HG02840 (cell line): Measurements from ENCODE around the gene PIKFYVE.
"Not testable (repeated sequence)": the region's sequence is repeated elsewhere in the genome, so short reads cannot be mapped to it uniquely, and the experiment has no call there.

Experiments
- ATAC-seq: cut with Tn5 transposase; IDR thresholded peaks from one replicate; pipeline ENCODE4 v1.9.1; 2021; ENCODE audit warnings: mild to moderate bottlenecking, moderate library complexity, moderate number of reproducible peaks; ENCODE audit not compliant: unreplicated experiment, low FRiP score

Gene PIKFYVE

DNA sequence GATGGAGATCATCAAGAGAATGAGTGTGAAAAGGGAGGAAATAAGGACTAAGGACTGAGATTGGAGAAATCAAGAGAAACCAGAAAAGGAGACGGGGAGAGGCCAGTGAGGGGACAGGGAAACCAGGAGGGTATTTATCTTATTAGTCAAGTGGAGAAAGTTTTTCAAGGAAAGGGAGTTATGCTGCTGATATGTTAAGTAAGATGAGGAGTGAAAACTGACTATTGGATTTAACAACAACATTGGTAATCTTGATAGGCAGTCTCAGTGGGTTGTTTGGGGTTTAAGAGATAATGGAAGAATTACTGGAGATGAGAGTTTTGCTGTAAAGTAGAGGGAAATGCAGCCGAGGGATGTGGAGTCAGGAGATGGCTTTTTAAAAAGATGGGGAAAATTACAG is 30.6 kb downstream of the PIKFYVE start:
- no peak for ATAC-seq

DNA sequence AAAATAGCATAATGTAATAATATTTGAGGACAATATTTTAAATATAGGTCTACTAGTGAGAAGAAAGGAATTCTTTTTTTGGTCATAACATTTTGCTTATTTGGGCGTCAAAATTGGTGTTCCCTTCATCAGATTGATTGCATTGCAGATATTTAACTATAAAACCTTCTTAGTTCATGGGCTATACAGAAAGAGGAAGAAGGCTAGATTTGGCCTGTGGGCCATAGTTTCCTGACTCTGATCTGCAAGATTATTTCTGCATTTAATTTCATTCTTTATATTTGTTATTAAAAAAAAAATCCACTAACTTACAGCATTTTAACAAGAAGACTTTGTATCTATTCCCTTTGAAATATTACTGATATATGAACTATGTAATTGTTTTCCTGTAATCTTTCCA is 31.9 kb downstream of the PIKFYVE start:
- no peak for ATAC-seq

DNA sequence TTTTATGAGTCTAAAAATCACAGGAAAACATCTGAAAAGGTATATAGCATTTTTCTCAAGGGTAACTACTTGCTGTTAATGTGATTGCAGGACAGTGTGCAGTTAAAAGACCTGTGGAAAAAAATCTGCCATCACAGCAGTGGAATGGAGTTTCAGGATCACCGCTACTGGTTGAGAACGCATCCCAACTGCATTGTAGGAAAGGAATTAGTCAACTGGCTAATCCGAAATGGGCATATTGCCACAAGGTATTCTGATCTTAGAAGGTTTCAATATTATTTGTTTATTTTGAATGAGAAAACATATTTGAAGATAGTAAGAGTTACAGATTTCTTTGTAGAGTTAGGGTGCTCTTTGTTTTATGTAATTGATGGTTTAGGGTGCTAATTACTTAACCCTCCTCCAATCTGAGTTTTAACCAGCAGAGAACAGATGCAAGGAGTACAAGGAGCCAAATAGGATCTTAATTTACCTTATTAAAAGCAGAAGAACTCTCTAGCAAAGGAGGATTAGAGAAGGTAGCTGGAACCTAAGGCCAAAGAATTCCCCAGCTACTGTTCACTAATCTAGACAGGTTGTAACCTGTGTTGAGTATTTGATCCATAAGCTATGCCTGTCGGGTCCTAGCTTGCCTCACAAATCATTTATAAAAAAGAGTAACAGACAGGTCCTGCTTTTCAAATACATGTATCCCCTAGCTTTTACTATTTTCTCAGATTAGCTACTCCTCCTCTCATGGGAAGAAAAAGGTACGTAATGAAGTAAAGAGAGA is 35.0 kb downstream of the PIKFYVE start:
- ATAC-seq, result no peak

DNA sequence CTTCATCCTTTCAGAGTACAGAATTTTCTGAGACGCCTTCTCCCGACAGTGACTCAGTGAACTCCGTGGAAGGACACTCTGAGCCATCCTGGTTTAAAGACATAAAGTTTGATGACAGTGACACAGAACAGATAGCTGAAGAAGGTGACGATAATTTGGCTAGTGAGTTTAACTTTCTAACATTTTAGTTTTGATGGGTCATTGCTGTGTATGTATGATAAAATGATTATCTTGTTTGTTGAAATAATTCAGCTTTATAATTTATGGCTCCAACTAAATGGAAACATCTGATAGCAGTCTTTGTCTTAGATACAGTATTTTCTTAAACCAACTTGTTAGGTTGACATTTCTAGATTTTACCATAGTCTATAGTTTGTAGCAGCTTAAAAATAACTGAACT is 38.1 kb downstream of the PIKFYVE start:
- no peak for ATAC-seq

DNA sequence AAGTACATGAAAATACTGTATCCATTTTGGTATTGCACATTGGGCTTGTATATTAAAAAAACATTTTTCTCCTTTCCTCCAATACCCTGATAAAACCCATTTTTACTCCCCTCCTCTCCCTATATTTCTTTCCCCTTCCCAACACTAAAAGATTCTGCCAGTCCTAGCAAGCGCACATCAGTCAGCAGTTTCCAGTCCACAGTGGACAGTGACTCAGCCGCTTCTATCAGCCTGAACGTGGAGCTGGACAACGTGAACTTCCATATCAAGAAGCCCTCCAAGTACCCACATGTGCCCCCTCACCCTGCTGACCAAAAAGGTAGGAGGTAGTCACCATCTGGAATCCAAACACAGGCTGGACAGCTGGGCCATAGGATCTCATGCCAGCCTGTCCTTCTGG is 38.6 kb downstream of the PIKFYVE start:
- ATAC-seq, result no peak

DNA sequence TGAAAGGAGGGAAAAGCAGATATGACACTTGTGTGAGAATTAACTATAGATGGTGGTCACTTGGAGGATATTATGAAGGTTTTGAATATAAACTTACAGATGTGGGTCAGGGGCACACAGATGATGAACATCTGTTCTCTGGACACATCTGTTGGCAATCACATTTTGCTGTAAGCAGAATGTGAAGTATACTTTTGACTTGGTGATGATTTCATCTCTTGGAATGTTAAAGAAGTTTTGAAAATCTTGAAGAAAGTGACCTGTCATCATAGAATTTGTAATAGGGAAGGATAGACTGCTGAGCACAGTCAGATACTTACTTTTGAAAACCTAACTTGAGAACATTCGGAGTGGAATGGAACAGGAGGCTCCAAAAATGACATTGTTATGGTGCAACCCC is 40.2 kb downstream of the PIKFYVE start:
- ATAC-seq, result no peak

DNA sequence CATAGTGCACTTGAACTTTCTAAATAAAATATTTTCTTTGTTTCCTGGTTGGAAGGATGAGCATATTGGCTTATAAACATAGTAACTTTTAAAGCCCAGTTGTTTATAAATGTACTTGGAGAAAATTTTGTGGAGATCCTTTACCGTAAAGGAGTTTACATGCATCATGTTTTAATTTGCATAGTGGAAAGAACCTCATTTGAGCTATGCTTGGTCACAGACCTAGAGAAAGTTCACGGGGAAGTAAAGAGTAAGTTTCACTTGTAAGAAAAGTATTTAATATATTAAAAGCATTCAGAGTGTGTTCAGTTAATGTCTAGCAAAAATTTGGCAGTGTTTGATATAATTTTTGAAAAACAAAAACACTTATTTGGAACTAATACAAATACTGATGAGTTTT is 45.3 kb downstream of the PIKFYVE start:
- peak; percentile 55 for ATAC-seq

DNA sequence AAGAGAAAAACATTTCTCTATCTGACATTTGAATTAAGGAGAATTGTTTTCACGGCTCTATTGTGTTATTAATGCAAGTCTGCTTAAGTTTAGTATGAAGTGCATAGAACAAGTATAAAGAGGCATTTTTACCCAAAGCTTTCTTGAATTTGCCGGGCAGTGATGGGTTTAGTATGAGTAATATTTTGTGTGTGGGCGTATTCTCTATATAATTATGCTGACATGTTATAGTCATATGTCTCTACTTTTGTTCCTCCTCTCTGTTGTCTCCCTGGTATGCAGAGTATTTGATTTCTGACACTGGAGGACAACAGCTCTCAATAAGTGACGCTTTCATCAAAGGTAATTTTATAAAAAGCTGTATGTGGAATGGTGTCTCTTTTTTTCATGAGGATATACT is 45.9 kb downstream of the PIKFYVE start:
- peak; percentile 57 for ATAC-seq

DNA sequence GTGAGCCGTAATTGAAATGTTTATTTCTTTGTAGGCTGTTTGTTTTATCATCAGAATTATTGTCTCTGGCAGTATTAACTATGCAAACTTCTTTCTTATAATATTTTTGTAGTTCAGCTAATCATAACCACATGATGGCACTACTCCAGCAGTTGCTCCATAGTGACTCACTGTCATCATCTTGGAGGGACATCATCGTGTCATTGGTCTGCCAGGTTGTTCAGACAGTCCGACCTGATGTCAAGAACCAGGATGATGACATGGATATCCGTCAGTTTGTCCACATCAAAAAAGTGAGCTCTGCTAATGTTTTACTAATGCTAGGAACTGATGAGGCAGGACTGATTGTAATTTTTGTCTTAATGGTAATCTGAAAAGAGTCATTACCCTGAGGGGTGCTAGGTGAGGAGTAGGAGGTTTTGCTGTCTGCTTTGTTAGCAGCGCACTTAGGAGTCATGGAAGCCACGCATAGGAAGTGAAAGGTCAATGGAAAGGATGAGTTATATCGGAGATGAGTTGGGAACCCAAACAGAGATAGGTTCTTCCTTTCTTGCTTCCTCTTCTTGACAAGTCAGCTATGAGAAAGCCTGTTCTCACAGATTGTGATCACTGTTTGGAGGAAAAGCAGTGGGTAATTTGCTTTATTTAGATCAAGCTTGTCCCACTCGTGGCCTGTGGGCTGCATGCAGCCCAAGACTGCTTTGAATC is 49.2 kb downstream of the PIKFYVE start:
- peak; percentile 55 for ATAC-seq

DNA sequence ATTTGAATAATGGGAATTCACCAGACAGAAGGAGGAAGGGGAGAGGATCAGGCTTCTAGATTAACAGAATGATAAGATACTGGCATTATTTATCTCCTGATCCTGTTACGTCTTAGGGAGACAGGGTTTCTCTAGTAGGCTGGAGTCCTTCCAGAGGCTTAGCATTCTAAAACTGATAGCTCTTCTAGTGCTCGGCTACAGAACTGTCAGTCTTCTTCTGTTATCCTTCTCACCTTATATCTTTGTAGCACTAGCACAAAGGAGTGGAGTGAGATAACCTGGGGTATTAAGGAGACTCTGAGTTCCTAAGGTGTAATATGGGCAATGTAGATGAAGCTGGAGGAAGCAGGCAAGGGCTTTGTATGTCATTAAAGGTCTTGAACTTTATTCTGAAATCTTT is 52.1 kb downstream of the PIKFYVE start:
- no peak for ATAC-seq

DNA sequence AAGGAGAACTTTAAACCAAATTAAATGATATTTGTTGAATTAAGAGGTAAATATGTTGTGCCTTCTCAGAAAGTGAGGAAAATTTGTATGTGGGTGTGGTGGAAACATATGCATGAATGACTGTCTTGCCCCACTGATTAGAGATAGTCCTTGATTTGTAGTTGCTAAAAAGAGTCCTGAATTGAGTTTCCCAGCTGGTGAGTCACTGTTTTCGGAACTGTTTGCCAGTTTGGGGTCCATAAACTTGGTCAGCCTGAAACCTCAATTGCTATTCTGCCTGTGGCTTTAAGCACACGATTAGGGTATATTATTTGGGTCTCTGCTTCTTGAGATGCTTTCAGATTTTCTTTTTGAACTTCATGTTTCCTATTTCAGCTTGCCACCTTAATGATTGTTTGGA is 53.3 kb downstream of the PIKFYVE start:
- ATAC-seq, result no peak

DNA sequence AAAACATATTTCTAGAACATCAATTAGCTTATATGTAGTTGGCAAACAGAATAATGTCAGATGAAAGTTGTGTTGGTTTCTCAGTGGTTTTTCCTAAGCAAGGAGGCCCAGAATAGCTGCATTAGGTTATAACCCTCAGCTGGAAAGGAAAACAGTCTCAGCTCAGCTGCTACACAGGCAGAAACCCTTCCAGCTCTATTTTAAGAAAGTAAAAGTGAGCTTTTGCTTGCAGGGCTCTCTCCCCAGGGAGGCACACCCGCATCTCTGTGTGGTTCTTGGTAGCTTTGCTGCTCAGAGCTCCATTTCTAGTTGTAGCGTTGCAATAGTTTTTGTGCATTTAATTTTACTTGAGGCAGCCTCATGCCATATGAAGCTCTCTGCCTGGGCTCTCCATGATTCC is 54.6 kb downstream of the PIKFYVE start:
- ATAC-seq, result peak; percentile 78

DNA sequence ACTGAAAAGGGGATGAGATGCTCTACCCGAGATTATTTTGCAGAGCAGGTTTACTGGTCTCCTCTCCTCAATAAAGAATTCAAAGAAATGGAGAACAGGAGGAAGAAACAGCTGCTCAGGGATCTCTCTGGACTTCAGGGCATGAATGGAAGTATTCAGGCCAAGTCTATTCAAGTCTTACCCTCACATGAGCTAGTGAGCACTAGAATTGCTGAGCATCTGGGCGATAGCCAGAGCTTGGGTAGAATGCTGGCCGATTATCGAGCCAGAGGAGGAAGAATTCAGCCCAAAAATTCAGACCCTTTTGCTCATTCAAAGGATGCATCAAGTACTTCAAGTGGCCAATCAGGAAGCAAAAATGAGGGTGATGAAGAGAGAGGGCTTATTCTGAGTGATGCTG is 60.0 kb downstream of the PIKFYVE start:
- no peak for ATAC-seq

DNA sequence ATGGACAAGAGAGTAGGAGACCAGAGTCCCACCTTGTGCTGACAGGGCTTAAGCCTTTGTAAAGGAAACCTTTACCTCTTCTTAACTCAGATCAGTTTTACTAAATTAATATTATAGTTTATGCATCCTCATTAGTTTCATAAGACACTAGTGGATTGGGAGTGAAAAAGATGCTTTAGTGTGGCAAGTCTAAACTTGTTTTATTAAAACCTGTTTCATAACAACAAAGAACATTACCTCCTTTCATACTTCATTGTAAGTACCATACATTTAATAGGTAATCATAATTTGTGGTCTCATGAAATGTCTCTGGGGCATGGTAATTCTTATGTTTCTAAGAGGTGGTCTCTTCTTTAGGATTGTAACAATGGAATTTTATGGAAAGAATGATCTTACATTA is 63.4 kb downstream of the PIKFYVE start:
- ATAC-seq, result no peak

DNA sequence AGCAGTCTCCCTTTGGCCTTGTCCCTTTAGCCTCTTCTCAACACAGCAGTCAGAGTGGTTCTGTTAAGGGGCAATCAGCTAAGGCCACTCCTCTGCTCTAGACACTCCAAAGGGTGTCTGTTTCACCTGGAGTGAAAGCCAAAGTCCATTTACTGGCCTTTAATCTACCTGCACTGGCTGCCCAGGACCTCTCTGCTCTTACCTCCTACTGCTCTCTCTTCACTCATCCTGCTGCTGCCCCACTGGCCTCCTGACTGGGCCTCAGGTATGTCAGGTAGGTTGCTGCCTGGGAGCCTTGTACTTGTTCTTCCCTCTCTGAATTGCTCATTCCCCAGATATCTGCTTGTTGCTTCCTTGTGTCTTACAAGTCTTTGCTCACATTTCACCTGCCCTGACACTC is 68.2 kb downstream of the PIKFYVE start:
- no peak for ATAC-seq

DNA sequence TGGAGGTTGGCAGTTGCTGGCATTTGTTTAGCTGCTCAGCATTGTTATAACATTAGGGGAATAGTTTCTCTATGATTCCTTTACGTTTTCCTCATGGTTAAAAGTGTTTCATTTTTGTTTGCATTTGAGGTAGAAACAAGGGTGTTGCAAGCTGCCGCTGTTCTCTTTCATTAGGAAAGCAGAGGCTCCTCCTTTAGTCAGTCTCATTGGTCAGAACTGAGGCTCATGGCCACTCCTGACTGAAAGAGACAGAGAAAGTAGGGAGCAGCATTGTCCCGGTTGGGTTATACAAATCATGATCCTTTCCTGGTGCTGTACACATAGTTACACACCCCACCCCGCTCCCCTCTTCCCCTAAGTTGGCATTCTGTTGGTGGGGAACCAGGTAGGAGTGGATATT is 80.7 kb downstream of the PIKFYVE start:
- ATAC-seq, result no peak

DNA sequence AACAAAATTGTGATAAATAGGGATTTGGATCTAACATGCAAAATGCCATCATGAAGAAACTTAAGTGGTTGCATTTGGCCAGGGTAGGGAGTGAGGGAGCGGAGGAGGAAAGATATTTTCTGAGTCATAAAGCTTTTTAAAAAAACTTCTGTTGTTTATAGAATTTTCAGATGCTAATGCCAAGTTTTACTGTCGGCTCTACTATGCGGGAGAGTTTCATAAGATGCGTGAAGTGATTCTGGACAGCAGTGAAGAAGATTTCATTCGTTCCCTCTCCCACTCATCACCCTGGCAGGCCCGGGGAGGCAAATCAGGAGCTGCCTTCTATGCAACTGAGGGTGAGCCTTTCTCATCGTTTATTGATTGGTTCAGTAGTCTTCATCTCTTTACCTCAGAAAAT is 84.6 kb downstream of the PIKFYVE start:
- no peak for ATAC-seq

DNA sequence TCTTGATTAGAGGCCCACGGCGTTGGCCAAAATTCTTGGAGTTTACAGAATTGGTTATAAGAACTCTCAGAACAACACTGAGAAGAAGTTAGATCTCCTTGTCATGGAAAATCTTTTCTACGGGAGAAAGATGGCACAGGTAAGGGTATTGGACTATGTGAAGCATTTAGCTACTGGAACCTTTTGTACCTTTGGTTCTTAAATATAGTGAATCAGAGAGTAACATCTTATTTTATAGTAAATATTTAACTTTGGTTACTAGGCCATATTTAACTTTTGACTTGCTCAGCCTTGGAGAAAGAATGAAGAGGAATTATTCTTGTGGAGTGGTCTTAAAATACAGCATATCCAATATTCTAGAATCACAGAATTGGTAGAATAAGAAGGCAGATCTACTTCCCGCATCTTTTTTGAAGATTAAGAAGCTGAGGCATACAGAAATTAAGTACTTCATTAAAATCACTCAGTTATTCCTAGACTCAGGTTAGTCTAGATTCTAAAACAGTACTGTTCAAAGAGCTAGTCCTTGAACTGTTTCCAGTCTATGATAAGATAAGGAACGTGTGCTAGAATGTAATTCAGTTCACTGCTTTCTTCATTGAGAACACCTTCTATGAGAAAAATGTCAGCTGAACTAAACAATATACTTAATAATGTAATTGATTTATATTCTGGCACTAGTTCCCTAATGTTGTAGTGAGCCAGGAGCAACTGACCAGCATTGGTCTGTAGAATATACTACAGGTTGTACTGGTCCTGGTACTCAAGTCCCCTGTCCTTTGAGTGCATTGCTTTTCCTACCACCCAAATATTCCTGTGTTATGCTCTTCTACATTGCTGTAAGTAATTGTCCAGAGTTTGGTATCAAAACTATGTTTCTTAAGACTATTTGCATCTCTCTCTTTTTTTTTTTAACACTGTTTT is 86.9 kb downstream of the PIKFYVE start:
- ATAC-seq, result no peak

DNA sequence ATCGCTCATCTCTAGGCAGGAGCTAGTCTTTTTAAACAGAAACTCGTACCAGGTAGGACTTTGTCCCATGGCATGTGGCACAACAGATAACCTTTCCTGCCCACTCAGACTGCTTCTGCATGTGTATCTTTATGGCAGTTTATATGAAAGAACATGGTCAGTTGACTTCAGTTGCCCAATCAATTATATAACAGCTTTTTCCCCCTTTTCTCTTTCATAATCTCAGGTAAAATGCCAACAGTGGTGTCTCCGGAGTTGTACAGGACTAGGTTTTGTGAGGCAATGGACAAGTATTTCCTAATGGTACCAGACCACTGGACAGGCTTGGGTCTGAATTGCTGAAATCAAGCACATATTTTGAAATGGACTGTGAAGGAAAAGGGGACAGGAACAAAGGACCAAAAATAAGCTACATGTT is 88.9 kb downstream of the PIKFYVE start:
- ATAC-seq, result no peak

DNA sequence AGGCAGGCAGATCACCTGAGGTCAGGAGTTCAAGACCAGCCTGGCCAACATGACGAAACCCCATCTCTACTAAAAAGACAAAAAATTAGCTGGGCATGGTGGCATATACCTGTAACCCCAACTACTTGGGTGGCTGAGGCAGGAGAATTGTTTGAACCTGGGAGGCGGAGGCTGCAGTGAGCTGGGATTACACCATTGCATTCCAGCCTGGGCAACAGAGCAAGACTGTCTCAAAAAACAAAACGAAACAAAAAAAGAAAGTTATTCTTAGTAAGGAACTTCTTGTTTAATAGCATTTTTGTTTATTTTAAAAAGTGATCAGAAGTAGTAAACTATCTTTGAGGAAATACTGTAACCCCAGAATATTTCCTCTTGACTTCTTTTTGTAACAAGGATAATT is 90.4 kb downstream of the PIKFYVE start:
- ATAC-seq, result not testable (repeated sequence)
